ENCODE data around the gene TRAK2.
"Not testable (repeated sequence)": the region's sequence is repeated elsewhere in the genome, so short reads cannot be mapped to it uniquely, and the experiment has no call there.

The TRAK2 gene

DNA sequence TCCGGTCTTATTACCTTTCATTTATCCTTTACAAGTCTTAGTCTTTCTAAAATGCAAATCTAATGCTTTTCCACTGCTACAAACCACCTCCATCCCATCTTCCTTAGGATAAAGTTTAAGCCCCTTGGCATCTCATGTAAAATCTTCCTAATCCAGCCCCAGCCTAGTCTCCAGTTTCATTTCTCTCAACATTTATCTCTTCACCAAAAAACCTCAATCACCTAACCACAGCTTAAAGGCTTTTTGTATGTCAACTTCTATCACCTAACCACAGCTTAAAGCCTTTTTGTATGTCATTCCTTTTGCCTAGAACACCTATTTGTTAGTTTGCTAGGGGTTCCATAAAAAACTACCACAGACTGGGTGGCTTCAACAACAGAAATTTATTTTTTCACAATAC is 4.2 kb downstream of the TRAK2 start:
- Histone ChIP-seq H3K27ac (ENCODE audit: low read length) (no peak overlapping the region), H3K9ac (ENCODE audit: low read length) (no peak overlapping the region), H3K27me3 (ENCODE audit: control insufficient read depth, insufficient read depth, low read length) (no peaks in the 10 kb centered on the region), H3K36me3 (ENCODE audit: control insufficient read depth, low read depth, low read length) (no peaks in the 10 kb centered on the region), H3K9me3 (ENCODE audit: control insufficient read depth, low read depth, low read length) (no peaks in the 10 kb centered on the region), H3K4me3 (ENCODE audit: low read length) (no peak overlapping the region), H3K4me1 (ENCODE audit: control insufficient read depth, low read depth, low read length) (no peaks in the 10 kb centered on the region)

DNA sequence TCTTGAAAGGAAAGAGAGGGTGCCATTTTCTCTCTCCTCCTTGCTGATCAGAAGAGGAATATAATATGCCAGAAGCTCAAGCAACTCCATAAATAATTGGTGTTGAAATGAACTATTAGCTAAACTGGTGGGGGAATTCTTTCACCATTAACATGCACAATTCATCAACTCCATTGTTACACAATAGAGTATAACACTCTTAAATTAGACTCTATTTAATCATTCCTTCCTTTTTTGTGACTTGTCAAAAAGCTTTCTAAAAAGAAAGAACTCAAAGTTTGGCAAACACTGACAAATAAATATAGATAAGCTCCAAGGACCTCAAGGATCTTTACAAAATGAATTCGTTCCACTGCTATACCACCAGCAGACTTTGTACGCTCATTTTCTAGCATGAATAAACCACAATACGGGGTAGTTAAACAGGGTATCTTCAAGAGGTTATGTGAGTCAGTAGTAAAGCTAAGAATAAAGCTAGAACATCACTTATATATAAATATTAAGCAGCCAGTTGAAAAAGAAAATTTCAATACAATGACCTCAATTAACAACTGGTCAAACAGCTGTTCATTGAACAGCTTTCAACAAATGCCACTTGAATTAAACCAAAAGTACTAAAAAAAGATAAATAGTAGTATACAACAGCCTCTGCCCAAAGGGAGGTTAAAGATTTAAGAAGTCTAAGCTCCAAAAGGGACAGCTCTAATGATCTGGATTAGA is 6.4 kb downstream of the TRAK2 start:
- Histone ChIP-seq H3K27ac (ENCODE audit: low read length) (no peak overlapping the region), H3K9me3 (ENCODE audit: control insufficient read depth, low read depth, low read length) (no peaks in the 10 kb centered on the region), H3K4me1 (ENCODE audit: control insufficient read depth, low read depth, low read length) (no peaks in the 10 kb centered on the region), H3K27me3 (ENCODE audit: control insufficient read depth, insufficient read depth, low read length) (no peaks in the 10 kb centered on the region), H3K36me3 (ENCODE audit: control insufficient read depth, low read depth, low read length) (no peaks in the 10 kb centered on the region), H3K9ac (ENCODE audit: low read length) (no peak overlapping the region), H3K4me3 (ENCODE audit: low read length) (no peak overlapping the region)

DNA sequence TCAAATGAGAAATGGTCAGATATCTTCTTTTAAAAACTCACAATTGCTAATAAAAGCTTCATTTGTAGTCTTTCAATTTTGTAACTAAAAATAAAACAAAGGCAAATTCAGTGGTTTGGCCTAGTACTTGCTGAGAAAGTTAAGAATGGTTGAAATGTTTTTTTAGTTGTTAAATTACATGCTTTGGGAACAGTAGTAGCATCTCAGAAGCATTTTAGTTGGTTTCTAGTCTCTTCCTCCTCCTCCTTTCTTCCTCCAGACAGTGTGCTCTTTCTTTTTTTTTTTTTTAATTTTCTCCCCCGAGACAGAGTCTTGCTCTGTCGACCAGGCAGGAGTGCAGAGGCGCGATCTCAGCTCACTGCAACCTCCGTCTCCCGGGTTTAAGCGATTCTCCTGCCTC is 9.8 kb downstream of the TRAK2 start:
- Histone ChIP-seq H3K4me1 (ENCODE audit: control insufficient read depth, low read depth, low read length) (no peaks in the 10 kb centered on the region), H3K27me3 (ENCODE audit: control insufficient read depth, insufficient read depth, low read length) (no peaks in the 10 kb centered on the region), H3K9ac (ENCODE audit: low read length) (no peak overlapping the region), H3K4me3 (ENCODE audit: low read length) (no peak overlapping the region), H3K36me3 (ENCODE audit: control insufficient read depth, low read depth, low read length) (no peaks in the 10 kb centered on the region), H3K9me3 (ENCODE audit: control insufficient read depth, low read depth, low read length) (no peaks in the 10 kb centered on the region), H3K27ac (ENCODE audit: low read length) (no peak overlapping the region)

DNA sequence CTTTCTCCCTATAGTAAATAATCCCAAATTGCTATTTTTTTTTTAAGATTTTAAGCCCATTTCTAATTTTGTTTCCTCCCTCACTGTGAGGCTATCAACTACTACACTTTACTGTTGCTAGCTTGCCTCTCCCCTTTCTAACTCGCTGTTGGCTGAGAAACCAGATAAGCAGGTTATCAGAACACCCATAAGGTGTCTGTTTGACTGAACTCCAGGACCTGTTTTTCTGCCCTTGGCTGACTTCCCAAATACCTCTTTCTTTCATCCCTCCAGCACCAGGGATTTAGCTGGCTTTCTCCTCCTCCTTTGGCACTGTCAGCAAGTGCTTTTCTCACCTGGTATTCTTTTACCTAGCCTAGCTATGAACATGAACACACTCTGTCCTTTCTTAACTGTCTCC is 11.1 kb downstream of the TRAK2 start:
- Histone ChIP-seq H3K36me3 (ENCODE audit: control insufficient read depth, low read depth, low read length) (no peaks in the 10 kb centered on the region), H3K27ac (ENCODE audit: low read length) (no peak overlapping the region)

DNA sequence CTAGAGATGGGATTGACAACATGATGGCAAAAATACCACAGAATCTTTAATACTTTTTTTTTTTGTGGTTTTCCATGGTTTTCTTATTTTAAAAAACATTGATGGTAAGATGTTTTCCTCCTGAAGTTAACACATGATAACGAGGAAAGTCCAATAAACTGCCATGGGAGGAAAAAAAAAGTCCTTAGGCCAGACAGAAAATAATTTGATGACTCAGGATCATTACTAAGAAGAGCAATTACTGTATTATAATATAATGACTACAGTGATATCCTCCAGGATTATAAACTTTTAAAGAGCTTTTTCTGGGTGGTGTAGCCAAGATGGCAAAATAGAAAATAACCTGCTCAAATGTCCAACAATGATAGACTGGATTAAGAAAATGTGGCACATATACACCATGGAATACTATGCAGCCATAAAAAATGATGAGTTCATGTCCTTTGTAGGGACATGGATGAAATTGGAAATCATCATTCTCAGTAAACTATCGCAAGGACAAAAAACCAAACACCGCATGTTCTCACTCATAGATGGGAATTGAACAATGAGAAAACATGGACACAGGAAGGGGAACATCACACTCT is 11.8 kb downstream of the TRAK2 start:
- not testable (repeated sequence) for H3K4me1 ChIP-seq (ENCODE audit: control insufficient read depth, low read depth, low read length); H3K27ac ChIP-seq (ENCODE audit: low read length); H3K4me3 ChIP-seq (ENCODE audit: low read length); H3K27me3 ChIP-seq (ENCODE audit: control insufficient read depth, insufficient read depth, low read length); H3K36me3 ChIP-seq (ENCODE audit: control insufficient read depth, low read depth, low read length); H3K9ac ChIP-seq (ENCODE audit: low read length); H3K9me3 ChIP-seq (ENCODE audit: control insufficient read depth, low read depth, low read length)

More for the DNA sequence above, 11.1 kb downstream of the TRAK2 start:
- no peaks in the 10 kb centered on the region for H3K9me3 ChIP-seq (ENCODE audit: control insufficient read depth, low read depth, low read length)
- no peaks in the 10 kb centered on the region for H3K27me3 ChIP-seq (ENCODE audit: control insufficient read depth, insufficient read depth, low read length)
- no peak overlapping the region for H3K9ac ChIP-seq (ENCODE audit: low read length)
- no peak overlapping the region for H3K4me3 ChIP-seq (ENCODE audit: low read length)
- H3K4me1 ChIP-seq (ENCODE audit: control insufficient read depth, low read depth, low read length): no peaks in the 10 kb centered on the region

GRCh38 chr2:201436141-201436540 is 15.1 kb downstream of the TRAK2 start:
- no peak overlapping the region for H3K9ac ChIP-seq (ENCODE audit: low read length)
- H3K27ac ChIP-seq (ENCODE audit: low read length): no peak overlapping the region
- no peak overlapping the region for H3K4me3 ChIP-seq (ENCODE audit: low read length)
- no peaks in the 10 kb centered on the region for H3K36me3 ChIP-seq (ENCODE audit: control insufficient read depth, low read depth, low read length)
- H3K9me3 ChIP-seq (ENCODE audit: control insufficient read depth, low read depth, low read length): no peaks in the 10 kb centered on the region
- no peaks in the 10 kb centered on the region for H3K27me3 ChIP-seq (ENCODE audit: control insufficient read depth, insufficient read depth, low read length)
- H3K4me1 ChIP-seq (ENCODE audit: control insufficient read depth, low read depth, low read length): no peaks in the 10 kb centered on the region

GRCh38 chr2:201433394-201433995 is 17.8 kb downstream of the TRAK2 start:
- Histone ChIP-seq H3K9me3 (ENCODE audit: control insufficient read depth, low read depth, low read length) (no peaks in the 10 kb centered on the region), H3K4me3 (ENCODE audit: low read length) (no peak overlapping the region), H3K4me1 (ENCODE audit: control insufficient read depth, low read depth, low read length) (no peaks in the 10 kb centered on the region), H3K27me3 (ENCODE audit: control insufficient read depth, insufficient read depth, low read length) (no peaks in the 10 kb centered on the region), H3K9ac (ENCODE audit: low read length) (no peak overlapping the region), H3K27ac (ENCODE audit: low read length) (no peak overlapping the region), H3K36me3 (ENCODE audit: control insufficient read depth, low read depth, low read length) (no peaks in the 10 kb centered on the region)

DNA sequence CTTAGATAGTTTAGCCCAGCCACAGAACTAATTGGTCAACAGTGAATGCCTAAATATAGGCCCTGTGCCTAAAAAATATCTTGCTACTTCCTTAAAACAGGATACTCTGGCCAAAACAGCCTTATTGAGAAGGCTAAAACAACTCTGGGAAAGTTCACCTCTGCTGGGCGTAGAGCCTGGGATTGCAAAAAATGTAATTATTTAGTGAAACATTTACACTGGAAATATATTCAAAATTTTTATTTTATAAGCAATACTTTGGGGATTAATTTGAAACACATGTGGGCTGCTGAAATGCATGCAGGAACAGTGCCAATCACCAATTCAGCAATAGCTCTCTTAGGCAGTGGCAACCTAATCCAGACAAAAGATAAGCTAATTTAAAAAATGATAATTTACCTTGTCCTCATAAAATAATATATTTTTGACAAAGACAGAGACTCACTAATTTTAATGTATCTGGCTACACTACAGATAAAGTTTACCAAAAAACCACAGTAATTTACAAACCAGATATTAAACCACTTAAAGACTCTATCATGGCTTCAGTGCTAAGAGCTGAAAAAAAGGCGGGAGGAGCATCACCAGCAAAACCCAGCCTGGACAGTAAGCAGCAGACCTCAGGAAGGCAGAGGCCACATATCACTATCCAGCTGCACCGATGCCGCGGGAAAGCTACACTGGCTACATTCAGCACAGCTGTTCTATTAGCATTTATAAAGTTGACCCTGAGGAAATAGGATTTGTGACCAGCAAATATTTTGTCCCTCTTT is 18.5 kb downstream of the TRAK2 start:
- no peaks in the 10 kb centered on the region for H3K36me3 ChIP-seq (ENCODE audit: control insufficient read depth, low read depth, low read length)
- no peak overlapping the region for H3K4me3 ChIP-seq (ENCODE audit: low read length)
- H3K27me3 ChIP-seq (ENCODE audit: control insufficient read depth, insufficient read depth, low read length): no peaks in the 10 kb centered on the region
- no peak overlapping the region for H3K27ac ChIP-seq (ENCODE audit: low read length)
- no peak overlapping the region for H3K9ac ChIP-seq (ENCODE audit: low read length)
- H3K9me3 ChIP-seq (ENCODE audit: control insufficient read depth, low read depth, low read length): no peaks in the 10 kb centered on the region
- H3K4me1 ChIP-seq (ENCODE audit: control insufficient read depth, low read depth, low read length): no peaks in the 10 kb centered on the region

- no peak overlapping the region for H3K4me3 ChIP-seq (ENCODE audit: low read length)
- no peaks in the 10 kb centered on the region for H3K36me3 ChIP-seq (ENCODE audit: control insufficient read depth, low read depth, low read length)
- no peak overlapping the region for H3K9ac ChIP-seq (ENCODE audit: low read length)
- no peaks in the 10 kb centered on the region for H3K27me3 ChIP-seq (ENCODE audit: control insufficient read depth, insufficient read depth, low read length)
- H3K27ac ChIP-seq (ENCODE audit: low read length): no peak overlapping the region
- no peaks in the 10 kb centered on the region for H3K9me3 ChIP-seq (ENCODE audit: control insufficient read depth, low read depth, low read length)
- no peaks in the 10 kb centered on the region for H3K4me1 ChIP-seq (ENCODE audit: control insufficient read depth, low read depth, low read length)
Measured at GRCh38 chr2:201432038-201432620, 19.1 kb downstream of the TRAK2 start.

DNA sequence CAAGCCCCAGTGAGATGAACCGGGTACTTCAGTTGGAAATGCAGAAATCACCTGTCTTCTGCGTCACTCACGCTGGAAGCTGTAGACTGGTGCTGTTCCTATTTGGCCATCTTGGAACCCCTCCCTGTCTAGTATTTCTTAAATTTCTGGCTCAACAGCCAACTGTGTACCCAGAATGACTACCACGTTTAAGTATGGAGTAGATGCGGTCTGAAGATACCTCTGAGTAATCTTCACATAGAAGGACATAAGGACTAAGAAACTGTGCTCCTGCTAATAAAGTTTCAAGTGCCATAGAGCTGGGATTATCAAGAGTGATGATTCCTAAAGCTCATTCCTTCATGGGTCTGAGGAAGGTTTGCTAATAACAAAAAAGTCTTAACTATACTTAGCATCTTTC is 20.4 kb downstream of the TRAK2 start:
- no peaks in the 10 kb centered on the region for H3K36me3 ChIP-seq (ENCODE audit: control insufficient read depth, low read depth, low read length)
- H3K4me3 ChIP-seq (ENCODE audit: low read length): no peak overlapping the region
- no peaks in the 10 kb centered on the region for H3K4me1 ChIP-seq (ENCODE audit: control insufficient read depth, low read depth, low read length)
- H3K27ac ChIP-seq (ENCODE audit: low read length): no peak overlapping the region
- H3K9ac ChIP-seq (ENCODE audit: low read length): no peak overlapping the region
- H3K27me3 ChIP-seq (ENCODE audit: control insufficient read depth, insufficient read depth, low read length): no peaks in the 10 kb centered on the region
- no peaks in the 10 kb centered on the region for H3K9me3 ChIP-seq (ENCODE audit: control insufficient read depth, low read depth, low read length)

DNA sequence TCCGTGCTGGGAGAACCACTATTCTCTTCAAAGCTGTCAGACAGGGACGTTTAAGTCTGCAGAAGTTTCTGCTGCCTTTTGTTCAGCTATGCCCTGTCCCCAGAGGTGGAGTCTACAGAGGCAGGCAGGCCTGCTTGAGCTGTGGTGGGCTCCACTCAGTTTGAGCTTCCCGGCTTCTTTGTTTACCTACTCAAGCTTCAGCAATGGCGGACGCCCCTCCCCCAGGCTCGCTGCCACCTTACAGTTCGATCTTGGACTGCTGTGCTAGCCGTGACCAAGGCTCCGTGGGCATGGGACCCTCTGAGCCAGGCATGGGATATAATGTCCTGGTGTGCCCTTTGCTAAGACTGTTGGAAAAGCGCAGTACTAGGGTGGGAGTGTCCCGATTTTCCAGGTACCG is 20.9 kb downstream of the TRAK2 start:
- H3K4me3 ChIP-seq (ENCODE audit: low read length); H3K27me3 ChIP-seq (ENCODE audit: control insufficient read depth, insufficient read depth, low read length); H3K9me3 ChIP-seq (ENCODE audit: control insufficient read depth, low read depth, low read length); H3K9ac ChIP-seq (ENCODE audit: low read length); H3K36me3 ChIP-seq (ENCODE audit: control insufficient read depth, low read depth, low read length); H3K4me1 ChIP-seq (ENCODE audit: control insufficient read depth, low read depth, low read length); H3K27ac ChIP-seq (ENCODE audit: low read length): not testable (repeated sequence)
